Stimulated activated CD4-positive, alpha-beta T cell treated with anti-CD3 and anti-CD28 coated beads, Interleukin-12 subunit alpha, Interleukin-12 subunit beta, amount 100 ng/mL, for 24 hours (primary cell): ENCODE data around the gene PGAP3.

Source experiments
- DNase-seq, 2 experiments: peaks; one replicate each; pipeline ENCODE4 v3.0.0-alpha.2; 2020; ENCODE audit warnings: low read depth in 2 of 2

The PGAP3 gene

DNA sequence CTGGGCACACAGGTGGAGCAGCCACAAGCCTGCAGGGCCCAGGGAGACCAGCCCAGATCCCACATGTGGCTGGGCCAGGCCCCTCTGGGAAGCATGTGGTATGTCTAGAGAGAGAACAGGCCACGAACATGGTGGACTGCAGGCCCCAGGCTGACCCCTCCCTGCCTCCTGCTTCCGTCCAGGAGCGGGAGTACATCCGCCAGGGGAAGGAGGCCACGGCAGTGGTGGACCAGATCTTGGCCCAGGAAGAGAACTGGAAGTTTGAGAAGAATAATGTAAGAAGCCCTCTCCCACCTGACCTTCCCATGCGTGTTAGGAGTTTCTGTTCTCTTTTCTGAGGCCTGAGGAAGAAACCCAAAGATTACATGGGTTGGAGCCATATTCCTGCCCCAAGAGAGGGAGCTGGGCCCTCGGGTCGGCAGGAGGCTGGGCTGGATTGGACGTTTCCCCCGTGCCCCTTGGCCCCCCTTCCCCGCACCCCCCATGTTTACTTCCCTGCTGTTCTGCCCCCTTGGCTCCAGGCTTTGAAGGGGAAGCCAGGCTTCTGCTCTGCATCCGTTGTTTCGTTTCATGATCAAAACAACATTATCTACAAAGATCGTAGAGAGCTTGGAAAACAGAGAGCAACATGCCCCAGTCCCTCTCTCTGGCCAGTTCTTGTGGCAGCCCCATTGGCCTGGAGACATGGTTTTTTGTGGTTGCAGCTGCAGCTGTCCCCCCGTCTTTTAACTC, 28.4 kb downstream of the PGAP3 start:
- DNase-seq = no peak

DNA sequence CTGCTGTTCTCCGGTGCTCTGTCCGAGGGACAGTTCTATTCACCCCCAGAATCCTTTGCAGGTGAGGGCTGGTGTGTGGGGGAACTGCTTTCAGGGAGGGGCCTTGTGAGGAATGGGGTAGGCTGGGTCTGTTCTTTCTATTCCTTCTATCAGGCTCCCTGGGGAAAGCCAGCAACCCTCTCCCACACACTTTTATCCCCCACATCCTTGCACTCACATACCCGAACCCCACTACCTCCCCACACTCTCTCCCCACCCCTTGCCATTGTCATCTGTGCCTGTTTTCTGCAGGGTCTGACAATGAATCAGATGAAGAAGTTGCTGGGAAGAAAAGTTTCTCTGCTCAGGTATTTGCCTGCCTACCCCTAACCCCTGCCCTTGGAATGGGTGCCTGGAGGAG, 29.1 kb downstream of the PGAP3 start:
- no peak for DNase-seq

DNA sequence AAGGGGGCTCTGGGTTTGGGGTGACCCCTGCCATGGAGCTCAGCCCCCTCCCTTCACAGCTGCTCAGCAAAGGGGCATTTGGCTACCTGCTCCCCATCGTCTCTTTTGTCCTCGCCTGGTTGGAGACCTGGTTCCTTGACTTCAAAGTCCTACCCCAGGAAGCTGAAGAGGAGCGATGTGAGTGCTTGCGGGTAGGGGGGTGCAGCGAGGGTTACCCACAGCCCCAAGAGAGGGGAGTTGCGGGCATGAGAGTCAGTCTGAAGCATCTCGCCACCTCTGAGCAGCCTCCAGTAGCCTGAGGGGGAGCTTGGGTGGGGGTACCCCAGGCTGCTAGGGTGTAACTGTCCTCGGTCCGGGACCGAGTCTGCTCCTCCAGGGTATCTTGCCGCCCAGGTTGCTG, 29.5 kb downstream of the PGAP3 start:
- DNase-seq = no peak

DNA sequence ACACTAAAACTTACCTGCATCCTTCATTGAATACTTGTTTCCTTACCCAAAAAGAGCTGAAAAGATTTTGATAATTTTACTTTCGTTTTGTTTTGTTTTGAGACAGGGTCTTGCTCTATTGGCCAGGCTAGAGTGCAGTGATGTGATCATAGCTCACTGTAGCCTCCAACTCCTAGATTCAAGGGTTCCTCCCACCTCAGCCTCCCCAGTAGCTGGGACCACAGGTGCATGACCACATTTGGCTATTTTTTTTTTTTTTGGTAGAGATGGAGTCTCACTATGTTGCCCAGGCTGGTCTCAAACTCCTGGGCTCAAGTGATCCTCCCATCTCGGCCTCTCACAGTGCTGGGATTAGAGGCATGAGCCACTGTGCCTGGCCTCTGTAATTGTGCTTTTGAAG, 32.8 kb downstream of the PGAP3 start:
- no peak for DNase-seq

DNA sequence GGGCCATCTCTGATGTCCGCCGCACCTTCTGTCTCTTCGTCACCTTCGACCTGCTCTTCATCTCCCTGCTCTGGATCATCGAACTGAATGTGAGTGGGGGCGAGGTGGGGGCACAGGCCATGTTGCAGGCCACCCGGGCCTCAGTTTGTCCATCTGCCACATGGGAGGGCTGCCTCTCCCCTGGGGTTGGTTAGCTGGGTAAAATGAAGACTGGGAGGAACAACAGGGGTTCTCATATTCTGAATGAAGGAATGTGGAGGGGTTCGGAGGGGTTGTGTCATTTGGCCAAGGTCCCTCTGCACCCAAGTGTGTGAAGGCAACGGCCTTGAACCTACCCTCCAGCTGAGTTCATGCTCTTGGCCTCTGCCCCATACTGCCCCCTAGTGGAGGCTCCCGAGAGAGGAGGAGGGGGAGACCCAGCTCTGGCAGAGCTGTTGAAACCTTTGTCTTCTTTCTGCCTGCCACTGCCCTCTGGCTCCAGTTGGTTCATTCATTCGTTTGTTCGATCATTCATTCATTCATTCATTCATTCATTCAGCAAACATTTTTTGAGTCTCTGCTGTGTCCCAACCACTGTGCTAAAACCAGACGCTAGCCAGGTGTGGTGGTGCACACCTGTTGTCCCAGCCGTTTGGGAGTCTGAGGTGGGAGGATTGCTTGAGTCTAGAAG, 34.1 kb downstream of the PGAP3 start:
- DNase-seq = peak; percentile 59 to 78

DNA sequence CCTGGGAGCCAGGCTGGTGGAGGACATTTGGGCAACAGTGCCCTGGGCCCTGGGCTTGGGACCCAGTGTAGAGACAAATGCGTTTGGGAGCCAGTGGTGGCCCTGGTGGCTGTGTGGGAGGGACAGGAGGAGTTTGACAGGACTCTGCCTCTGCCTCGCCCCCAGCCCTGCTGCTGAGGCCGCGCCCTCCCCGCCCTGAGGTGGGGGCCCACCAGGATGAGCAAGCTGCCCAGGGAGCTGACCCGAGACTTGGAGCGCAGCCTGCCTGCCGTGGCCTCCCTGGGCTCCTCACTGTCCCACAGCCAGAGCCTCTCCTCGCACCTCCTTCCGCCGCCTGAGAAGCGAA, 34.6 kb downstream of the PGAP3 start:
- no peak for DNase-seq

DNA sequence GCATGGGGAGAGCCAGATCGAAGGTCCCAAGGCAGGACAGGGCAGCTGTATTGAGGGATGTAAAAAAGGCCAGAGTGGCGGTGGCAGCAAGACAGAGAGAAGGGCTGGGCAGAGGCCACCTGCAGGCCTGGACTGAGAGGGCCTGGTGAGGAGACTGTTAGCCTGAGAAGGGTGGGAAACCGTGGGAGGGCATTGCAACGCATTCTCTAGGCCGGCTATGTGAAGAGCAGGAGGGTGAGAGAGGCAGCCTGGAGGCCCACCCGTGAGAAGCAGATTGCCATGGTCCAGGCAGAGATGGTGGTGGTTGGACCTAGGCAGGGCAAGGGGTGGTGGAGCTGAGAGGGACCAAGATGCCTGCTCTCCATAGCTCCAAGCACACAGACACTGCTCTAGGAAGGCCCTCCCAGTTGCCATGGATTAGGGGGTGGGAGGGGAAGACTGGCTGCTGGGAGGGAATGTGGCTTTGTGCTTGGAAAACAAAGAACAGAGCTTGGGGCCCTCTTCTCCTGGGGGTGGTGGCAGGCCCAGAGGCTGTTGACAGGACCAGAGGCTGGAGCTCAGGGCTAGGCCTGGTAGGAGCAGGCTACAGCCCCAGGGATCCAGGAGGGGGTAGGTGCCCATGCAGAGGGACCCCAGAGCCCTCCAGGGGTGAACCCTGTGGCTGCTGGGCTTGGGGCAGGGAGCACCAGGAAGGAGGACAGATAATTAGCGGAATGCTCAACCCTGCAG, 35.1 kb downstream of the PGAP3 start:
- DNase-seq = no peak

DNA sequence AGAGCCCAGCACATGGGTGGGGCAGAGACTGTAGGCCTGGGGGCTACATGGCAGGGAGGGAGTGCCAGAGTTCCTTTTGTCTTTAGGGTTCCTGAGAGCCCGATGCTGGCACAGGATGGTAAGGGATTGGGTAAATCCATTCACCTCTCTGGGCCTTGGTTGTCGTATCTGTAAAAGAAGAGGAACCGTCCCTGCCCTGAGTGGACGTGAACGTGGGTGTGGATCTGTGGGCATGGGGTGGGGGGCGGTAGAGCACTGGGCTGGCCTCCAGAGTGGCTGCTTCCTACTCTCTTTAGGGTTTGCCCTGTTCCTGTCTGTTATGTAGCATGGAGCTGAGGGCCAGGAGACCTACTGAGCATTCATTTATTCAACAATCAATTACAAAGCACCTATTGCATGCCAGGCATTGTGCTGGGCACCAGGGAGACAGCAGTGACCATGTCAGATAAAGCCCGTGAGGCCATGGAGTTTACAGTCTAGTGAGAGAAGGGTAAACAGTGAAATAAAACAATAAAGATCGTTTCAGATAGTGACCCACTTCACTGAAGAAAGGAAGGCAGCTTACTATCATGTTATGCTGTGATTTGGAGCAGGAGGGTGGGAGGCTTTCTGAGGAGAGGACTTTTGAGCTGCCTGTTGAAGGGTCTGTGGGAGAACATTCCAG, 35.8 kb downstream of the PGAP3 start:
- DNase-seq = no peak

DNA sequence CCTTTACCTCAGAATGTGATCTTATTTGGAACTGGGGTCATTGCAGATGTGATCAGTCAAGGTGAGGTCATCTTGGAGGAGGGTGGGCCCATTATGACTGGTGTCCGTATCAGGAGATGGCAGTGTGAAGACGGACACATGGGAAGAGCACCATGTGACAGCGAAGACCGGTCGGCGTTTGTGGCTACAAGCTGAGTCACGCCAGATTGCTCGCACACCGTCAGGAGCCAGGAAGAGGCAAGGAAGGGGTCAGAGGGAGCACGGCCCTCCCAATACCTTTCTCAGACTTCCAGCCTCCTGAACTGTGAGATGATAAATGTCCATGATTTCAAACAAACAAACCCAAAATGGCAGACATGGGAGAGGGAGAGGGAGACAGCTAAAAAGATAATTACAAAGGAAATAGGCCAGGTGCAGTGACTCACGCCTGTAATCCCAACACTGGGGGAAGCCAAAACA, 37.7 kb downstream of the PGAP3 start:
- no peak for DNase-seq

DNA sequence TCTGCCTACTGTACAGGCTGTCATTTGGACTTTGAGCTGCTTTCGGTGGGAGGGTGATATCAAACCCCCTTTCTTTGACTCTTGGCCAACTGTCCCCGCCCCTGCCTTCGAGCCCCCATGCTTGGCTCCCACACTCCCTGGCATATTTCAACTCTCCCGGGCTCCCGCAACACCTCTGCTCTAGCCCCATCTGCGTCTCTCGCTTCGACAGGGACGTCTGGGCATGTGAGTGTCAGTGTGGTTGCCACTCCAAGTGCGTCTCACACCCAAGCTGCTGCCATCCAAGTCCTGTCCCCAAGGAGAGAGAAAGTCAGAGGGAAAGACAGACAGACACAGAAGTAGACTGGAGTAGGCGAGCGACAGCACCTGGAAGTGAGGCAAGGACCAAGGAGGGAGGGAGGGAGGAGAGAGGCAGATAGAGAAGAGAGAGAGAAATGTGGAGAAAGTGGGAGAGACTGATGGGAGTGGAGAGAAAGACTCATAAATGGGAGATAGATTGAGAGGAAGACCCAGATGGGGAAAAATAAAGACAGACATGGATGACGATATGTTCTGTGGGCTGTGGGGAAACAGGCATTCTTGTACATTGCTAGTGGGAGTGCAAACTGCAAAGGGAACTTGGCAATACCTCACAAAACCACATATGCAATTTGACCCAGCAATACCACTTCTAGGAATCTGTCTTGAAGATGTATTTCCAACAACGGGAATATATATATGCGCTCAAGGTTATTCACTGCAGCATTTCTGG, 39.1 kb downstream of the PGAP3 start:
- DNase-seq = no peak

DNA sequence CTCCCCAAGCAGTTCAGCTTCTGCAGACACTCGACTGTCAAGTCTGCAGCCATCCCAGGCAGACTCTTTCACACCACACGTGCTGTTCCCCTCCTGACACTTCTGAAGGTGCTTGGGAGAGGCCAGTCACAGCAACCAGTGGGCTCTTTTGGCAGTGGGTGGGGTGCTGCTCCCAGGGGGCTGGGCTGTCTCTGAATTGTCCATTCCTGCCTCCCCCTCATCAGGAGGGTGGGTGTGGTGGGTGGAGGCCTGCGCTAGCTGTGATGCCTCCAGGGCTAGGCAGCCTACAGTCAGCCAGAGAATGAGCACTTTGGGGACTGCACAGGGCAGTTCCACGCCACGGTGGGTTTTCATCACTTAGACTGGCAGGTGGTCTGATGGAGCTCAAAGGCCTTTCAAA, 40.6 kb downstream of the PGAP3 start:
- DNase-seq = no peak

DNA sequence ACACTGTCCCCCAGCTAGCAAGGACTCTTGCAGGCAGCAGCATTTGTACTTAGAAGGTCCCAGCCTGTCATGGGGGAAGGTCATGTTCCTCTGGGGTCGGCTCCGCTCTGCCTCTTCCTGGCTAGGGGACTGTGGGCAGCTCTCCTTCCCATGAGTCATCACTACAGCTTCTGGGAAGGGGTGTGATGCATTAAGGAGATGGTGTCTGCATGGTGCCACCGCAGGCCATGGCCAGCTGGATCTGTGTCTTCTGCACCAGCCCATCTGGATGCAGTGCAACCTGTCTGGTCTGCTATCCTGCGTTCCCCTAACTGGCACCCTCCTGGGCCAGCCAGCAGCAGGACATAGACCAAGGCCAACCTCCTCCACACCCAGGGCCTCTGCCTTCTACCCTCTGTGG, 44.6 kb downstream of the PGAP3 start:
- DNase-seq = no peak

DNA sequence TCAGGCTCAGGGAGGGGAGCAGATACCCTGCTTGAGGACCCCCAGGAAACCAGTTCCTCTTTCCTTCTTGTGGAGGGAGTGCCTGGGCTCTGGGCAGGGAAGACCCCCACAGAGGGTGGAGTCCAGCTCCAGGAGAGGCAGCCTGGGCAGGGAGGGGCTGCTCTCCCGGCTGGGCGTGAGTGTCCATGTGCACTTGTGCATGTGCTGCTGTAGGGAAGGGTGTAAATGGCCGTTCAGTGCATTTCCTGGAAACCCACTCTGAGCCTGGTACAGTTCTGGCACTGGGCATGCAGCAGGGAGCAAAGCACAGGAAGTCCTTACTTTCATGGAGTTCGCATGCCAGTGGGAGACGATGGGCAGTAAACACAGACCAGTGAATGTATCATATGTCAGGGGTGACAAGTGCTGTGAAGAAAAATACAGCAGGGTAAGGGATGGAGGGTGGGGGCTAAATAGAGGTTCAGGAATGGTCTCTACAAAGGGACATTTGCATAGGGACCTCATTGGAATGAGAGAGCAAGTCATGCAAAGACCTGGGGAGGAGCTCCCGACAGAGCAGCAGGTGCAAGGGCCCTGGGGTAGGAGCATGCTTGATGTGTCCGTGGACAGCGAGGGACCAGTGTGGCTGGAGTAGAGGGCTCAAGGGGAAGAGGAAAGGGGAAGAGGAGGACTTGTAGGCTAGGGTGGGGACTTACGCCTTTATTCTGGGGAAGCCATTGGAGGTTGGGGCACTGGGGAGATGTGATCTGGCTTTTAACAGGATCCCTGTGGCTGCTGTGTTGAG, 45.4 kb downstream of the PGAP3 start:
- DNase-seq = no peak

DNA sequence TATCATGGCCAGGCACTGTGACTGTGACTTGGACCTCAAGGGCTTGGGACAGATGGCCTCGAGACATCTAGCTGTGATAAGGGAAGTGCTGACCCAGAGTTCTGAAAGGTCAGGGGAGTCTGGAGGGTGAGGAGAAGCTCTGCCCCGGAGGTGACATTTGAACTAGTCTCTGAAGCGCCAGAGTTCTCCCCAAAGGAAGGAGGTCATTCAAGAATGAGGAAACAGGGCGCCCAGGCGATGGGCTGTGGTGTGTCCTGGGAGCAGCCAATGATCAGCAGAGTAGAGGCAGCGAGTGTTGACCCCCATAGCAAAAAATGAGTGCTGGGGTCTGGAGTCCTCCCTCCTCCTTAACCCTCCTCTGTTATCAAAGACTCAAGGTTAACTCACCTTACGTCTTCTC, 46.0 kb downstream of the PGAP3 start:
- DNase-seq = no peak

DNA sequence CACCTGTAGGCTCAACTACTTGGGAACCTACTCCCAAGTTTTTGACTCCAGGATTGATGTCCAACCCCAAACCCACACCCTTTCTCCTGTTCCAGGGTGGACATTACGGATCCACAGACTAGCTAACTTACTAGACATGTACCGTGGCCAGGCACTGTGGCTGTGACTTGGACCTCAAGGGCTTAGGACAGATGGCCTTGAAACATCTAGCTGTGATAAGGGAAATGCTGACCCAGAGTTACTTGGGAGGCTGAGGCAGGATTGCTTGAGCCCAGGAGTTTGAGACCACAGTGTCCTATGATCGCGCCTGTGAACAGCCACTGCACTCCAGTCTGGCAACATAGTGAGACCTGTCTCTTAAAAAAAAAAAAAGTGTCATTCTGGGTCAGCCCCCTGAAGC, 46.8 kb downstream of the PGAP3 start:
- DNase-seq = no peak

DNA sequence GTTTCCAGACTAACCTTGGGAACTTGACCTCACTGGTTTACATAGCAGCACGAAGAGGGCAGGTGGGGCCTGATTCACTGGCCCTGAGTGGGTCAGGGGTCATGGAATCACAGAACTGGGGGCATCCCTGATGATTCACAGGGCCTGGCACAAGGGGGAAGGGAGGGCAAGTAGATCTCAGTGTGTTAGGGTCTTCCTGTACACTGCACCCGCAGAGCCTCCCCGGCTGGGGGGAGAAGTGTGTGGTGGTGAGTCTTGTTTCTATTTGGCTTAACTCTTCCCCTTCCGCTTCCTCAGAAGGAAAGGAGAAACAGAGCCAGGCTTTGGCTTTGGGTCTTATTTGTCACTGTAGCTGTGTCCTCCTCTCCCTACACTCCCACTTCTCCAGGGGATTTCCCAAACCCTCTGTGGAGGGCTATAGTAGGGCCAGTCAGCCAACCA, 47.2 kb downstream of the PGAP3 start:
- no peak for DNase-seq

DNA sequence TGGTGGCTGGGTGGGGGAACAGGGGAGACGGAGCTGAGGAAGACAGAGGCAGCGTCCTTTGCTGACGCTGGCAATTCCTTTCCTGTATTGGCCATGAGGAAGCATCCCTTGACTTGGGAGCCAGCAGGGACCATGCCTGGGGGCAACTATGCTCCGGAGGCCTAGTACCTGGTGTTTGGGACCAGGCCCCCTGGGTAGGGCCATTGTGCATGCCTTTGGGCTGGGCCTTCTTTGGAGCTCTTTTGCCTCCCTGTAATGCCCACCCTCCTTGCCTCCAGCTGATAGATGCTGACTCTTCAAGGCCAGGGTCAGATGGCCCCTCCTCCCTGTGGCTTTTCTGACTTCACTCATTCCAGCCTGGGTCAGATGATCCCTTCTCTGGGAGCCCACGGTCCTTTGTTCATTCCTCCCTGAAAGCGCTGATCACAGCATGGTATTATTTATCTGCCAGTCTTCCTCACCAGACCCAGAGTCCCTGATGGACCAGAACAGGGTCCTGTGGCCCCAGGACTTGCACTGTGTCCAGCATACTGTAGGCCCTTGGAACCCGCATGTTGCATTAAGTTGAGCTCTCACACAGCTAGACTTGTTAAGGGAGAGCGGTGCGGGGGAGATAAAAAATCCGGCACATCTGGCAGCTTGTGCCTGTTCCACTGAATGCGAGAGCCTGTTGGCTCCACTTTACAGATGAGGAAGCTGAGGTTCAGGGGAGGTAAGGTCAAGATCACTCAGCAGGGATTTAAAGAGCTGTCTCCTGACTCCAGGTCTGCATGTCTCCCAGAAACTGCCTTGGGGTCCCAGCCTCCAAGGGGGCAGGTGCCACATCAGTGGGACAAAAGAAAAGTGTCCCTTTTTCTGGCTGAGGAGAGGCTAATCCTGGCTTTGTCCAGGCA, 48.0 kb downstream of the PGAP3 start:
- DNase-seq = no peak

DNA sequence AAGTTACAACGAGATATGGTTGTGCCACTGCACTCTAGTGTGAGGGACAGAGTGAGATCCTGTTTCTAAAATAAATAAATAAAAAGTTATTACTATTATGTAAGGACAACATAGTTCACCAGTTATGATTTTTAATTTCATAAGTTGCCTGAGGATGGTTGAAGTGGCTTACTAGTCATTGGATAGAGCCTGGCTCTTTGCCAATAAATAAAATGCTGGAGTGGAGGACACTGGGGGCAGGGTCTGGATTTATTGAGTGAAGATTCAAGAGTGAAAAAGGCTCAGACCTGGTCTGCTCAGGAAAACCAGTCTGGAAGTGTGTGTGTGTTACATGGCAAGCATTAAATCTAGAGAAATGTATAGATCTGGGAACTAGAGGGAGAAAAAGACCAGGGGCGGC, 48.8 kb downstream of the PGAP3 start:
- no peak for DNase-seq

DNA sequence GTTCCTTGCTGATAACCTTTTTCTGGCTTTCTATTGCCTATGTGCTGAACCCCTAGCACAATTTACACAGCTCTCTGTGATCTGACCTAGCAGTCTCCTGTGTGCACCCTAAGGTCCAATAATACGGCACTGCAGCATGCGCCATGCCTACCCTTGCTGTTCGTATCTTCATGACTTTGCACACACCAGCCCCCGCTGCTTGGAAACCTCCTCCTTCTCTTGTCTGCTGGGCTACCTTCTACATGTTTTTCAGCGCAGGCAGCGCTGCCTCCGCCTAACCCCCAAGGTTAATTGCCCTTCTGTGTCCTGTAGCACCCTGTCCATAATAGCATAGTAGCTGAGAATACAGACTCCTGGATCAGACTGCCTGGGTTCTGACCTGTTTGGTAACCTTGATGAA, 49.5 kb downstream of the PGAP3 start:
- DNase-seq = no peak
